Activated CD4-positive, alpha-beta T cell treated with anti-CD3 and anti-CD28 coated beads for 36 hours (primary cell): Measurements from ENCODE around the gene OBSCN. TPM values are rescaled to one million over a fixed set of nuclear protein-coding genes. Genes with fewer than 3 reads are reported as not detected.

Source experiments
- ATAC-seq: fragments of 200-7000 bp; cut with Tn5 transposase; one replicate; pipeline ENCODE4 v1.10.0; 2021; ENCODE audit warnings: mild to moderate bottlenecking, moderate library complexity
- CTCF ChIA-PET: fragments of 350-600 bp; sonication (Branson Sonifier 250); formaldehyde crosslinking; loops from one replicate; lab custom pipeline; 2021; ENCODE audit warnings: antibody characterized with exemption; lab: Charles Lee
- POLR2A ChIA-PET: fragments of 350-600 bp; sonication (Branson Sonifier 250); formaldehyde crosslinking; loops from one replicate; lab custom pipeline; 2021; ENCODE audit warnings: antibody characterized with exemption, inconsistent platforms; lab: Charles Lee
- DNase-seq: peaks from one replicate; pipeline ENCODE4 v3.0.0-alpha.2; 2020
- H3K27ac Mint-ChIP-seq: one replicate; pipeline ENCODE4 v1.8.0; 2021; ENCODE audit warnings: mixed read lengths
- H3K27me3 Mint-ChIP-seq: one replicate; pipeline ENCODE4 v1.8.0; 2021; ENCODE audit warnings: mixed read lengths
- H3K36me3 Mint-ChIP-seq: one replicate; pipeline ENCODE4 v1.8.0; 2021; ENCODE audit warnings: low read depth, mixed read lengths
- H3K4me1 Mint-ChIP-seq: one replicate; pipeline ENCODE4 v1.8.0; 2021; ENCODE audit warnings: mixed read lengths
- H3K4me3 Mint-ChIP-seq: one replicate; pipeline ENCODE4 v1.8.0; 2021; ENCODE audit warnings: mild to moderate bottlenecking, moderate library complexity, mixed read lengths
- H3K9me3 Mint-ChIP-seq: one replicate; pipeline ENCODE4 v1.8.0; 2021; ENCODE audit warnings: low read depth, mixed read lengths
- intact Hi-C, 2 experiments: fragments of 100-400 bp; cut with DNase I in 1 of 2; cut with micrococcal nuclease in 1 of 2; formaldehyde crosslinking; loops; one replicate each; pipeline versions ENCODE4 v1.14.2 to v1.15.1; 2022 to 2024; cut with DNase I, micrococcal nuclease
- total RNA-seq, 2 experiments: library from RNA; stranded (reverse); gene quantifications; one replicate each; pipeline ENCODE4 v1.2.3, GENCODE V29; 2021

Gene OBSCN
- total RNA-seq, 2 experiments from 2014 or later = 20.0 to 20.5 TPM

GRCh38 chr1:228341814-228342626 lies 134.2 kb downstream of the OBSCN start:
- Mint-ChIP-seq H3K4me1 (no peaks in the 10 kb centered on the region), H3K36me3 (peaks cover 19% of the 10 kb centered on the region), H3K9me3 (peaks cover 7% of the 10 kb centered on the region), H3K4me3 (no peak overlapping the region), H3K27ac (no peak overlapping the region), H3K27me3 (no peaks in the 10 kb centered on the region)
- DNase-seq (peak; percentile 2), ATAC-seq (no peak)
- intact Hi-C loops = no loop called here
- ChIA-PET POLR2A (no interaction called here), CTCF (no interaction called here)

GRCh38 chr1:228342627-228343190 lies 134.9 kb downstream of the OBSCN start:
- intact Hi-C loops = no loop called here
- no peak for ATAC-seq

GRCh38 chr1:228343191-228343661 lies 135.4 kb downstream of the OBSCN start:
- DNase-seq = peak; percentile 3
- H3K36me3 Mint-ChIP-seq = peaks cover 17% of the 10 kb centered on the region
- POLR2A ChIA-PET = no interaction called here
- no peaks in the 10 kb centered on the region for H3K27me3 Mint-ChIP-seq
- H3K4me3 Mint-ChIP-seq = no peak overlapping the region
- intact Hi-C loops = no loop called here
- no peak overlapping the region for H3K27ac Mint-ChIP-seq
- CTCF ChIA-PET = no interaction called here
- ATAC-seq = no peak
- H3K9me3 Mint-ChIP-seq = peaks cover 7% of the 10 kb centered on the region
- no peaks in the 10 kb centered on the region for H3K4me1 Mint-ChIP-seq

More at GRCh38 chr1:228342627-228343190, 134.9 kb downstream of the OBSCN start:
- Mint-ChIP-seq H3K27ac (no peak overlapping the region), H3K27me3 (no peaks in the 10 kb centered on the region), H3K4me1 (no peaks in the 10 kb centered on the region), H3K36me3 (peaks cover 17% of the 10 kb centered on the region), H3K9me3 (peaks cover 7% of the 10 kb centered on the region), H3K4me3 (no peak overlapping the region)
- CTCF ChIA-PET = no interaction called here
- POLR2A ChIA-PET = no interaction called here
- DNase-seq = no peak

GRCh38 chr1:228344631-228345072 lies 136.8 kb downstream of the OBSCN start:
- ChIA-PET CTCF (no interaction called here), POLR2A (no interaction called here)
- ATAC-seq (no peak), DNase-seq (peak; percentile 1)
- intact Hi-C loops = no loop called here
- Mint-ChIP-seq H3K27ac (no peak overlapping the region), H3K9me3 (peaks cover 7% of the 10 kb centered on the region), H3K4me3 (no peak overlapping the region), H3K4me1 (no peaks in the 10 kb centered on the region), H3K27me3 (no peaks in the 10 kb centered on the region), H3K36me3 (peaks cover 14% of the 10 kb centered on the region)

GRCh38 chr1:228345201-228345930 lies 137.5 kb downstream of the OBSCN start:
- intact Hi-C loops = no loop called here
- DNase-seq = peak; percentile 2
- Mint-ChIP-seq H3K27me3 (no peaks in the 10 kb centered on the region), H3K9me3 (peaks cover 7% of the 10 kb centered on the region), H3K4me1 (no peaks in the 10 kb centered on the region), H3K27ac (no peak overlapping the region), H3K36me3 (peaks cover 14% of the 10 kb centered on the region), H3K4me3 (no peak overlapping the region)
- no peak for ATAC-seq
- CTCF ChIA-PET = no interaction called here
- POLR2A ChIA-PET = no interaction called here

GRCh38 chr1:228346731-228347130 lies 138.9 kb downstream of the OBSCN start:
- no peaks in the 10 kb centered on the region for H3K4me1 Mint-ChIP-seq
- CTCF ChIA-PET = no interaction called here
- ATAC-seq = no peak

GRCh38 chr1:228347181-228347580 lies 139.3 kb downstream of the OBSCN start:
- peaks cover 7% of the 10 kb centered on the region for H3K9me3 Mint-ChIP-seq
- ChIA-PET CTCF (no interaction called here), POLR2A (no interaction called here)
- ATAC-seq = no peak
- DNase-seq = peak; percentile 1
- no peaks in the 10 kb centered on the region for H3K27me3 Mint-ChIP-seq
- intact Hi-C loops = no loop called here
- H3K27ac Mint-ChIP-seq = no peak overlapping the region
- no peak overlapping the region for H3K4me3 Mint-ChIP-seq
- peaks cover 14% of the 10 kb centered on the region for H3K36me3 Mint-ChIP-seq
- H3K4me1 Mint-ChIP-seq = no peaks in the 10 kb centered on the region

More at GRCh38 chr1:228346731-228347130, 138.9 kb downstream of the OBSCN start:
- H3K27ac Mint-ChIP-seq = no peak overlapping the region
- no peak for DNase-seq
- peaks cover 14% of the 10 kb centered on the region for H3K36me3 Mint-ChIP-seq
- intact Hi-C loops = no loop called here
- H3K4me3 Mint-ChIP-seq = no peak overlapping the region
- H3K9me3 Mint-ChIP-seq = peaks cover 7% of the 10 kb centered on the region
- POLR2A ChIA-PET = no interaction called here
- H3K27me3 Mint-ChIP-seq = no peaks in the 10 kb centered on the region

- no peak for ATAC-seq
- Mint-ChIP-seq H3K27ac (no peak overlapping the region), H3K36me3 (peaks cover 8% of the 10 kb centered on the region), H3K4me1 (no peaks in the 10 kb centered on the region), H3K4me3 (no peak overlapping the region), H3K27me3 (no peaks in the 10 kb centered on the region), H3K9me3 (peaks cover 4% of the 10 kb centered on the region)
- DNase-seq = peak; percentile 0
- intact Hi-C loops = no loop called here
- POLR2A ChIA-PET = no interaction called here
- CTCF ChIA-PET = no interaction called here
Observed at GRCh38 chr1:228348708-228349467, 141.0 kb downstream of the OBSCN start.

- DNase-seq (peak; percentile 1), ATAC-seq (no peak)
- ChIA-PET POLR2A (no interaction called here), CTCF (no interaction called here)
- intact Hi-C loops = no loop called here
- Mint-ChIP-seq H3K4me1 (no peaks in the 10 kb centered on the region), H3K36me3 (peaks cover 1% of the 10 kb centered on the region), H3K9me3 (no peaks in the 10 kb centered on the region), H3K27ac (no peak overlapping the region), H3K27me3 (no peaks in the 10 kb centered on the region), H3K4me3 (no peak overlapping the region)
Observed at GRCh38 chr1:228349701-228350171, 141.9 kb downstream of the OBSCN start.

GRCh38 chr1:228350179-228350742 lies 142.4 kb downstream of the OBSCN start:
- intact Hi-C loops = no loop called here
- POLR2A ChIA-PET = no interaction called here
- no peaks in the 10 kb centered on the region for H3K9me3 Mint-ChIP-seq
- CTCF ChIA-PET = no interaction called here
- DNase-seq = no peak
- no peak overlapping the region for H3K4me3 Mint-ChIP-seq
- ATAC-seq = no peak
- no peaks in the 10 kb centered on the region for H3K36me3 Mint-ChIP-seq
- H3K27me3 Mint-ChIP-seq = no peaks in the 10 kb centered on the region
- H3K27ac Mint-ChIP-seq = no peak overlapping the region
- no peaks in the 10 kb centered on the region for H3K4me1 Mint-ChIP-seq
